Endothelial cell of umbilical vein (primary cell): ENCODE data around the gene TAF15.

Experiments used
- CTCF ChIP-seq, 2 donors: IDR thresholded peaks; 1 replicate in 1 of 2; 2 replicates in 1 of 2; pipeline ENCODE4 v1.5.1; 2011; ENCODE audit warnings: low read length in 2 of 2, mild to moderate bottlenecking in 2 of 2, moderate library complexity in 2 of 2, control low read depth in 1 of 2, inconsistent platforms in 1 of 2, low read depth in 1 of 2; ENCODE audit not compliant: insufficient read depth in 1 of 2; ENCODE audit errors: extremely low read depth in 1 of 2
- EZH2 ChIP-seq: IDR thresholded peaks from 2 replicates; pipeline ENCODE4 v1.6.1; 2012; ENCODE audit warnings: borderline replicate concordance, low read depth, mild to moderate bottlenecking, moderate library complexity, low read length, inconsistent platforms; ENCODE audit not compliant: severe bottlenecking
- FOS ChIP-seq: IDR thresholded peaks from 2 replicates; pipeline ENCODE4 v1.6.1; 2011; ENCODE audit warnings: mild to moderate bottlenecking, low read length, moderate library complexity, borderline replicate concordance; ENCODE audit not compliant: insufficient read depth
- GATA2 ChIP-seq: IDR thresholded peaks from 2 replicates; pipeline ENCODE4 v1.7.0; 2011; ENCODE audit warnings: low read depth, mild to moderate bottlenecking, moderate library complexity, mixed read lengths, low read length; ENCODE audit not compliant: insufficient read length, insufficient read depth
- JUN ChIP-seq: IDR thresholded peaks from 2 replicates; pipeline ENCODE4 v1.6.1; 2011; ENCODE audit warnings: borderline replicate concordance, low read depth; ENCODE audit not compliant: insufficient read length, insufficient read depth
- MAX ChIP-seq: IDR thresholded peaks from 2 replicates; pipeline ENCODE4 v1.6.1; 2011; ENCODE audit not compliant: insufficient read depth, insufficient read length
- MYC ChIP-seq: IDR thresholded peaks from one replicate; pipeline ENCODE4 v1.6.1; 2011; ENCODE audit warnings: mild to moderate bottlenecking, low read depth, low read length
- POLR2A ChIP-seq: IDR thresholded peaks from 2 replicates; pipeline ENCODE4 v1.6.1; 2012; ENCODE audit warnings: low read depth, mild to moderate bottlenecking, control low read depth, low read length
- POLR2AphosphoS5 ChIP-seq: IDR thresholded peaks from 2 replicates; pipeline ENCODE4 v1.6.1; 2012; ENCODE audit warnings: low read depth, mild to moderate bottlenecking, control low read depth, low read length, moderate library complexity; ENCODE audit not compliant: insufficient read depth

GRCh38 chr17:35895636-35896587 is 86.6 kb downstream of the TAF15 start:
- TF ChIP-seq MAX = no peak
- no peak for TF ChIP-seq CTCF (IDR thresholded peaks at IDR 0.05; ENCODE audit: extremely low read depth in 1 of 2, insufficient read depth in 1 of 2, low read depth in 1 of 2, low read length in 2 of 2)
- no peak for TF ChIP-seq JUN
- no peak for TF ChIP-seq POLR2A
- TF ChIP-seq EZH2 = no peak
- TF ChIP-seq POLR2AphosphoS5 = no peak
- TF ChIP-seq FOS = no peak
- no peak for TF ChIP-seq MYC
- no peak for TF ChIP-seq GATA2
